ENCODE measurements around the gene NFKB1. TPM values are rescaled to one million over a fixed set of nuclear protein-coding genes. Genes with fewer than 3 reads are reported as not detected.

Gene NFKB1
- total RNA-seq, 1 experiment from 2014 or later: 5.3 TPM

DNA sequence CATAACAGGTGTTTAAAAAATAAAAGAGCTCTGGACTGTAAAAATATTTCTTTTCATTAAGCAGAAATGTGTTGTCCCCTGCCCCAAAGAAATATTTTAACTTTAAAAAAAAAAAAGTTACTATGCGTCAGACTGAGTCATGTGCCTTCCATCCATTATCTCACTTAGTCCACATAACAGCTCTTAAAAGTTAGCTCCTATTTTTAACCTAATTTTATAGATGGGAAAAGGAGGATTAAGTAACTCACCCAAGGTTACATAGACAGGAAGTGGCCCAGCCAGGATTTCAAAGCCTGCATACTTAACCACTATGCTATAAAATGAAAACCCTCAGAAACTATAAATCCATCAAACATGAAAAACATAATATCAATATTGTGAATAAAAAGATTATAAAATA, 161.9 kb downstream of the NFKB1 start:
- H3K9me3 ChIP-seq (ENCODE audit: low read length): no peaks in the 10 kb centered on the region
- no peaks in the 10 kb centered on the region for H3K79me2 ChIP-seq (ENCODE audit: low read length)
- no peaks in the 10 kb centered on the region for H4K20me1 ChIP-seq (ENCODE audit: insufficient read depth, low read depth, low read length)
- H3K4me2 ChIP-seq (ENCODE audit: low read depth, low read length, poor library complexity, severe bottlenecking): no peak overlapping the region
- no peak overlapping the region for H3K4me3 ChIP-seq (ENCODE audit: low read length)
- DNase-seq: no peak
- no peaks in the 10 kb centered on the region for H3K9me2 ChIP-seq (replicated peaks; ENCODE audit: insufficient read depth, low read length)
- no peak overlapping the region for H3K9ac ChIP-seq (ENCODE audit: low read length)
- 0 out of 2 replicates have a peak, but pooled peaks cover 9% of the 10 kb centered on the region for H3K36me3 ChIP-seq (ENCODE audit: insufficient read depth, low read length)
- H2AFZ ChIP-seq (ENCODE audit: low read length): no peak overlapping the region
- no peaks in the 10 kb centered on the region for H3K27me3 ChIP-seq (ENCODE audit: low read length)
- no peak overlapping the region for H3K27ac ChIP-seq (ENCODE audit: low read length)
- no peaks in the 10 kb centered on the region for H3K4me1 ChIP-seq (ENCODE audit: low read length)

DNA sequence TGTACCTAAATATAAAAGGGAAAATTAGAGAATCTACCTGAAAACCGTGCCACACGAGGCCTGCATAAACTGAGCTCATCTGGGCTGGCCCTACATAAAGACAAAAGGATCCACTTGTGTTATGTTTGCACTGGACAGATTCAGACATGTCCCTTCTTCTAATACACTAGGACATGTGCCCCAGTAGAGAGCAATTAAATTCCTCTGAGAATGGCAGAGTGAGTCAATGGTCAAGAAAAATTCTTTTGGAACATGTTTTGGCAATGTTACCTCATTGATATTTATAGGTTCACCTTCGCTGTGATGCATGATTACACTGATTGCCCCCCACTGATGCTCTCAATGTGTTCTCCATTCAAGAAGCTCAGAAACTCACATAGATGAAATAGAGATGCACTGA, 164.4 kb downstream of the NFKB1 start:
- Histone ChIP-seq H3K36me3 (ENCODE audit: insufficient read depth, low read length) (0 out of 2 replicates have a peak, but pooled peaks cover 5% of the 10 kb centered on the region), H3K4me1 (ENCODE audit: low read length) (no peaks in the 10 kb centered on the region), H4K20me1 (ENCODE audit: insufficient read depth, low read depth, low read length) (no peaks in the 10 kb centered on the region), H3K9me3 (ENCODE audit: low read length) (no peaks in the 10 kb centered on the region), H3K27me3 (ENCODE audit: low read length) (no peaks in the 10 kb centered on the region), H2AFZ (ENCODE audit: low read length) (no peak overlapping the region), H3K27ac (ENCODE audit: low read length) (no peak overlapping the region), H3K4me3 (ENCODE audit: low read length) (no peak overlapping the region), H3K9me2 (replicated peaks; ENCODE audit: insufficient read depth, low read length) (no peaks in the 10 kb centered on the region), H3K9ac (ENCODE audit: low read length) (no peak overlapping the region), H3K79me2 (ENCODE audit: low read length) (no peaks in the 10 kb centered on the region), H3K4me2 (ENCODE audit: low read depth, low read length, poor library complexity, severe bottlenecking) (no peak overlapping the region)
- no peak for DNase-seq

Other genes starting within 250 kb of the NFKB1 start
- 201 and 340 TPM in 2 replicates for gene SLC39A8, start 155.9 kb upstream of the NFKB1 start, total RNA-seq (2014; rRNA removed; shearing (Covaris generic); ENCODE audit: low replicate concordance)

All from Karpas-422 (cell line).